GM23248 (cell line): Measurements from ENCODE around the gene SLF1.

ENCODE experiments used
- EZH2 ChIP-seq: fragments of 200-600 bp; sonication (generic); IDR thresholded peaks from 2 replicates; pipeline ENCODE4 v1.6.1; 2018; ENCODE audit warnings: antibody characterized with exemption, mild to moderate bottlenecking; ENCODE audit not compliant: insufficient read depth, poor library complexity, severe bottlenecking
- EZH2phosphoT487 ChIP-seq: fragments of 200-600 bp; sonication (generic); IDR thresholded peaks from 2 replicates; pipeline ENCODE4 v1.6.1; 2018; ENCODE audit warnings: antibody characterized with exemption, moderate library complexity, mild to moderate bottlenecking, low read depth; ENCODE audit not compliant: insufficient read depth

DNA sequence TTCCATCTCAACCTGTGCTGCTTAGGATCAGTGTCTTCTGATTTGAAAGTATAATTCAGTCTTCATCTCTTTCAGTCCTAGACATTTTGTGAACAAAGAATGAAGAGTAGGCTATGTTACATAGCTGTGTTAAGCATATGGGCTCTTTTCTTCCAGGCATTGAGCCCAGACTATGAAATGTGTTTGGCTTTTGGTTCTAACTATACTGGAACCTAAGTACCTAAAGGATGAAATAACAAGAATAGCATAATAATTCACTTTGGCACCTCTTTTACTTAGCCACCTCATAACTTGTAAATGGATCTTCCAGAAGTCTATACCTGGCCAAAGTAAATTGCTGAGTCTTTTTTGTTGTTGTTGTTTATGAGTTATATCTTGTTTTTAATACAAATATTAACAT is 71.4 kb downstream of the SLF1 start:
- TF ChIP-seq EZH2phosphoT487 (no peak), EZH2 (no peak)
